Stimulated activated CD4-positive, alpha-beta T cell treated with anti-CD3 and anti-CD28 coated beads, TNF-alpha, amount 100 ng/mL, for 48 hours (primary cell): ENCODE measurements around the gene COX20.
"Not testable (repeated sequence)": the region's sequence is repeated elsewhere in the genome, so short reads cannot be mapped to it uniquely, and the experiment has no call there.

Source experiments
- DNase-seq, 3 donors: peaks; one replicate each; pipeline ENCODE4 v3.0.0-alpha.2; 2020; ENCODE audit warnings: low read depth in 3 of 3

The COX20 gene

GRCh38 chr1:244835276-244836134 is at the start of gene COX20:
Gene COX20 (plus strand): TSS chr1:244835658. CDS start chr1:244835715, 57 bp downstream.
- peak; percentile 71 to 86 (median 77) for DNase-seq

GRCh38 chr1:244788493-244789275 is 46.8 kb upstream of the COX20 start:
- DNase-seq, result no peak

GRCh38 chr1:244789276-244789580 is 46.2 kb upstream of the COX20 start:
- DNase-seq, result no peak

- no peak for DNase-seq
Measured at GRCh38 chr1:244789731-244790130, 45.7 kb upstream of the COX20 start.

- no peak for DNase-seq
Measured at GRCh38 chr1:244791061-244791460, 44.4 kb upstream of the COX20 start.

- DNase-seq, result no peak
Measured at GRCh38 chr1:244792188-244792850, 43.1 kb upstream of the COX20 start.

GRCh38 chr1:244794071-244794470 is 41.4 kb upstream of the COX20 start:
- no peak for DNase-seq

- not testable (repeated sequence) for DNase-seq
Measured at GRCh38 chr1:244794516-244794915, 40.9 kb upstream of the COX20 start.

GRCh38 chr1:244796719-244797406 is 38.6 kb upstream of the COX20 start:
- DNase-seq, result peak in 2 of 3 donors; percentile 26 to 39

- no peak for DNase-seq
Measured at GRCh38 chr1:244800821-244801220, 34.6 kb upstream of the COX20 start.

GRCh38 chr1:244801246-244801645 is 34.2 kb upstream of the COX20 start:
- peak; percentile 9 to 36 (median 31) for DNase-seq

GRCh38 chr1:244802041-244802440 is 33.4 kb upstream of the COX20 start:
- DNase-seq, result no peak

GRCh38 chr1:244802556-244803239 is 32.8 kb upstream of the COX20 start:
- no peak for DNase-seq

- DNase-seq, result no peak
Measured at GRCh38 chr1:244804841-244805240, 30.6 kb upstream of the COX20 start.

GRCh38 chr1:244807138-244807537 is 28.3 kb upstream of the COX20 start:
- DNase-seq, result no peak

- no peak for DNase-seq
Measured at GRCh38 chr1:244810221-244810620, 25.2 kb upstream of the COX20 start.

GRCh38 chr1:244813327-244813726 is 22.1 kb upstream of the COX20 start:
- DNase-seq, result no peak

GRCh38 chr1:244815600-244816099 is 19.8 kb upstream of the COX20 start:
- no peak for DNase-seq

- no peak for DNase-seq
Measured at GRCh38 chr1:244817415-244817894, 18.0 kb upstream of the COX20 start.

GRCh38 chr1:244820131-244820530 is 15.3 kb upstream of the COX20 start:
- no peak for DNase-seq

- no peak for DNase-seq
Measured at GRCh38 chr1:244821134-244821533, 14.3 kb upstream of the COX20 start.
